Measurements from ENCODE around the gene PPL. TPM values are rescaled to one million over a fixed set of nuclear protein-coding genes. Genes with fewer than 3 reads are reported as not detected.

PPL gene
- total and polyA plus RNA-seq, 2 donors (not counting 3 experiments of a cell fraction or from before 2014, with no cell fraction given): 0.07 to 0.20 TPM

- Histone ChIP-seq H3K4me2 (ENCODE audit: insufficient read depth, low read length) (no peak overlapping the region), H3K9me3 (replicated peaks; ENCODE audit: control insufficient read depth, insufficient read depth, low read length) (no peaks in the 10 kb centered on the region), H2AFZ (ENCODE audit: low read depth, low read length) (no peak overlapping the region), H3K79me2 (ENCODE audit: control insufficient read depth, insufficient read depth, low read length) (peaks cover 12% of the 10 kb centered on the region), H3K9ac (replicated peaks; ENCODE audit: extremely low read depth, insufficient read depth, low read length) (no peak overlapping the region), H4K20me1 (replicated peaks; ENCODE audit: control insufficient read depth, extremely low read depth, insufficient read depth, low read length) (no peaks in the 10 kb centered on the region), H3K4me1 (ENCODE audit: control insufficient read depth, extremely low read depth, insufficient read depth, low read length) (no peaks in the 10 kb centered on the region), H3K27ac (ENCODE audit: insufficient read depth, low read depth, low read length) (no peak overlapping the region), H3K27me3 (ENCODE audit: control insufficient read depth in 2 of 2, insufficient read depth in 2 of 2, low read length in 2 of 2) (no peaks in the 10 kb centered on the region), H3K9me1 (replicated peaks; ENCODE audit: control insufficient read depth, extremely low read depth, insufficient read depth, low read length) (no peaks in the 10 kb centered on the region), H3K4me3 (replicated peaks in 1 of 3; ENCODE audit: insufficient read depth in 1 of 3, low read depth in 1 of 3, low read length in 3 of 3) (no peak overlapping the region), H3K36me3 (ENCODE audit: control insufficient read depth in 2 of 2, extremely low read depth in 1 of 2, insufficient read depth in 2 of 2, low read length in 2 of 2) (peaks cover 19 to 53% of the 10 kb centered on the region in 2 experiments)
- TF ChIP-seq EZH2 (IDR thresholded peaks at IDR 0.05; ENCODE audit: borderline replicate concordance, low read depth, low read length, severe bottlenecking): no peak
- no peak for TF ChIP-seq GATA2 (IDR thresholded peaks at IDR 0.05; ENCODE audit: insufficient read depth, insufficient read length, low read depth, low read length)
- no peak for TF ChIP-seq POLR2A (IDR thresholded peaks at IDR 0.05; ENCODE audit: low read depth, low read length)
- TF ChIP-seq POLR2AphosphoS5 (IDR thresholded peaks at IDR 0.05; ENCODE audit: insufficient read depth, low read depth, low read length): no peak
- no peak for TF ChIP-seq JUN (IDR thresholded peaks at IDR 0.05; ENCODE audit: borderline replicate concordance, insufficient read depth, insufficient read length, low read depth)
- no peak for TF ChIP-seq MAX (IDR thresholded peaks at IDR 0.05; ENCODE audit: insufficient read depth, insufficient read length)
- TF ChIP-seq CTCF (IDR thresholded peaks at IDR 0.05; ENCODE audit: extremely low read depth in 1 of 2, insufficient read depth in 1 of 2, low read depth in 1 of 2, low read length in 2 of 2): no peak
- no peak for TF ChIP-seq MYC (IDR thresholded peaks at IDR 0.05; ENCODE audit: low read depth, low read length)
- TF ChIP-seq FOS (IDR thresholded peaks at IDR 0.05; ENCODE audit: borderline replicate concordance, insufficient read depth, low read length): no peak
- no TSS peak for BruUV-seq (replicated peaks)
- CTCF ChIA-PET: interaction anchor here (1.2 to 1.4 kb wide), 2 partner anchors 10 to 15 kb away, joined by 3 read pairs; no protein-coding TSS in a partner anchor
- no peak for DNase-seq (ENCODE audit: low read depth, low spot score)
- POLR2A ChIA-PET: interaction anchor here (0.6 kb wide), 1 partner anchor 99 kb away, joined by 3 read pairs; no protein-coding TSS in a partner anchor
- intact Hi-C loops (cut with micrococcal nuclease) (no loop called here), dilution Hi-C loops (cut with MboI; ENCODE audit: extremely low pct_ligation_motif_present, low sequenced_read_pairs) (no loop called here)
- FAIRE-seq: no peak
Measured at GRCh38 chr16:4836727-4837126, 100.2 kb downstream of the PPL start.
